GM12875 (cell line): ENCODE data around the gene MAB21L4.

Experiments
- H3K4me3 ChIP-seq: one replicate; pipeline ENCODE4 v1.5.1; 2011; ENCODE audit warnings: low read depth, low read length, control low read depth
- TF ChIP-seq, protein P1 (sequence below): IDR thresholded peaks from 2 replicates; pipeline ENCODE4 v1.5.1; 2011; ENCODE audit warnings: low read depth, mild to moderate bottlenecking, control low read depth, inconsistent platforms, low read length, moderate library complexity, borderline replicate concordance; ENCODE audit not compliant: insufficient read depth

MAB21L4 gene

DNA sequence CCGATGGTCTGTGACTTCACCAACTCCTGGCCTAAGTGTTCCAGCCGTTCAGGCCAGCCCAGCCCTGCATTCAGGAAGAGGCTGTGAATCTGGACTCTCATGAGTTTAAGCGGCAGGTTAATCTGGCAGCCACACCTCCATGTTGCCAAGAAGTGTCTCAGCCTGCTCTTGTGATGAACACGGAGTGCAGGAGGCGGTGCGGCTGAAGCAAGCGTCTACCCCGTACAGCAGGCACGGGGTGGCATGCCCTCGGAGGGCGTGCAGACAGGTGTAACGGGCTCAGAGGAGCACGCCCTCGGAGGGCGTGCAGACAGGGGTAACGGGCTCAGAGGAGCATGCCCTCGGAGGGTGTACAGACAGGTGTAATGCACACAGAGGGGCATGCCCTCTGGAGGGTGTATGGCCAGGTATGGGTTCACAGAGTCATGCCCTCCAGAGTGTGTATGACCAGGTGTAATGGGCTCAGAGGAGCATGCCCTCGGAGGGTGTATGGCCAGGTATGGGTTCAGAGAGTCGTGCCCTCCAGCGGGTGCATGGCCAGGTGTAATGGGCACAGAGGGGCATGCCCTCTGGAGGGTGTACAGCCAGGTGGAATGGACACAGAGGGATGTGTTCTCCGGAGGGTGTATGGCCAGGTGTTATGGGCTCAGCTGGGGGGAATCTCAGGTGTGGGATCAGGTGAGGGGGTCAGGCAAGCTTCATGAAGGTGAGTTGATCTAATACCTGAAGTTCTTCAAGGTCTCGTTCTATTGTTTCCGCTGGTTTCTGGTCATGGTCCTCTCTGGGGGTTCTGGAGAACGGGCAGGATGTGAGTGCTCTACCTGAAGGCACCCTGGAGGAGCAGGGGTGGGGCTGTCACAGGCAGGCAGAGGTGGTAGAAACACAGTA lies 32.8 kb upstream of the MAB21L4 start:
- TF ChIP-seq, protein P1, sequence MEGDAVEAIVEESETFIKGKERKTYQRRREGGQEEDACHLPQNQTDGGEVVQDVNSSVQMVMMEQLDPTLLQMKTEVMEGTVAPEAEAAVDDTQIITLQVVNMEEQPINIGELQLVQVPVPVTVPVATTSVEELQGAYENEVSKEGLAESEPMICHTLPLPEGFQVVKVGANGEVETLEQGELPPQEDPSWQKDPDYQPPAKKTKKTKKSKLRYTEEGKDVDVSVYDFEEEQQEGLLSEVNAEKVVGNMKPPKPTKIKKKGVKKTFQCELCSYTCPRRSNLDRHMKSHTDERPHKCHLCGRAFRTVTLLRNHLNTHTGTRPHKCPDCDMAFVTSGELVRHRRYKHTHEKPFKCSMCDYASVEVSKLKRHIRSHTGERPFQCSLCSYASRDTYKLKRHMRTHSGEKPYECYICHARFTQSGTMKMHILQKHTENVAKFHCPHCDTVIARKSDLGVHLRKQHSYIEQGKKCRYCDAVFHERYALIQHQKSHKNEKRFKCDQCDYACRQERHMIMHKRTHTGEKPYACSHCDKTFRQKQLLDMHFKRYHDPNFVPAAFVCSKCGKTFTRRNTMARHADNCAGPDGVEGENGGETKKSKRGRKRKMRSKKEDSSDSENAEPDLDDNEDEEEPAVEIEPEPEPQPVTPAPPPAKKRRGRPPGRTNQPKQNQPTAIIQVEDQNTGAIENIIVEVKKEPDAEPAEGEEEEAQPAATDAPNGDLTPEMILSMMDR, result no peak
- no peak overlapping the region for H3K4me3 ChIP-seq

DNA sequence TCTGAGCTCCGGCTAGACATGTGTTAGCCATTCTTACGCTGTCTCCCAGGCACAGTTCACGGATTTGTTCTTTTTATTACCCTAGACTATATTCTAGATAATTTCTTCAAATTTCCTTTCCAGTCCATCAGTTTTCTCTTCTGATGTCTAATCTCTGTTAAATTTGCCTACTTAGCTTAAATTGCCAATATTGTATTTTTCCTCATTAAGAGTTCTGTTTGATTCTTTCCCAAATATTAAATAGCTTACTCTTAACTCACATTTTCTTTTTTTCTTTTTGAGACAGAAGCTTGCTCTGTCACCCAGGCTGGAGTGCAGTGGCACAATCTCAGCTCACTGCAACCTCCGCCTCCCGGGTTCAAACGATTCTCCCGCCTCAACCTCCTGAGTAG lies 31.4 kb upstream of the MAB21L4 start:
- TF ChIP-seq, protein P1, result no peak
- H3K4me3 ChIP-seq, result no peak overlapping the region

DNA sequence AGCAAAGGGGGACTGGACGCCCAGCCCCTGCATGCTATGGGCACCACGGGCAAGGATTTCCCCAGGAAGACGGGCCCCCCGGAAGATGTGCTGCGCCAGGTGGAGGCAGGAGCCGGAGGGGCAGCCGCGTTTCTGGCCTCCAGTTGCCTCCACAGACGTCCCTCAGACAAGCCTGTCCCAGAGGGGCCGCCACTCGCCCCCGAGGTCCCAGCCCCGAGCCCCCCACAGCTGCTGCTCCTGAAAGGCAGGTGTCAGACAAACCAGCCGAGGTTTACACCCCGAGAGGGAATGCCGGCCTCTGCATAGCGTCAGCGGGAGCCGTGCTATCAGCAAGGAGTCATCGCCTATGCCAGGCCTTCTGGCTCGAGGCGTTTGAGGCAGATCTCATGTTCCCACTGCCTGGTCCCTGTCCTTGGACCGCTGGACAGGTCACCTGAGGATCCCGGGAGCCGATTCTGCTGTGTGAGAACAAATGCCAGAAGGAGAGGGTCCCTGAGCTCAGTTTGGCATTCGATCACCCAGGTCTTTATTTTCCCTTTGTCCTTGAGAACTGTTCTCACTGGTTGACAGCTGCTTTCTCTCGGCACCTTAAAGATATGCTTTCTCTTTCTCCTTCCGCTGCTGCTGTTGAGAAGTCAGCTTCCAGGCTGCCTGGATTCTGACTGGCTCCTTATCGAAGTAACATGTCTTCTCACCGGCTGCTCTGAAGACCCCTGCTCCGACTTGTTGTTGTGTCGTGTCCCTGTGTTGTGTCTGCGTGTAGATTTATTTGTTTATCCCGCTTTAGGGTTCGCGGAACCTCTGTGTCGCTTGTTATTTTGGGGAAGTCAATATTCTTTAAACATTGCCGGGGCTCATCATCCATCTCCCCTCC lies 30.8 kb upstream of the MAB21L4 start:
- no peak overlapping the region for H3K4me3 ChIP-seq
- TF ChIP-seq, protein P1, result no peak

DNA sequence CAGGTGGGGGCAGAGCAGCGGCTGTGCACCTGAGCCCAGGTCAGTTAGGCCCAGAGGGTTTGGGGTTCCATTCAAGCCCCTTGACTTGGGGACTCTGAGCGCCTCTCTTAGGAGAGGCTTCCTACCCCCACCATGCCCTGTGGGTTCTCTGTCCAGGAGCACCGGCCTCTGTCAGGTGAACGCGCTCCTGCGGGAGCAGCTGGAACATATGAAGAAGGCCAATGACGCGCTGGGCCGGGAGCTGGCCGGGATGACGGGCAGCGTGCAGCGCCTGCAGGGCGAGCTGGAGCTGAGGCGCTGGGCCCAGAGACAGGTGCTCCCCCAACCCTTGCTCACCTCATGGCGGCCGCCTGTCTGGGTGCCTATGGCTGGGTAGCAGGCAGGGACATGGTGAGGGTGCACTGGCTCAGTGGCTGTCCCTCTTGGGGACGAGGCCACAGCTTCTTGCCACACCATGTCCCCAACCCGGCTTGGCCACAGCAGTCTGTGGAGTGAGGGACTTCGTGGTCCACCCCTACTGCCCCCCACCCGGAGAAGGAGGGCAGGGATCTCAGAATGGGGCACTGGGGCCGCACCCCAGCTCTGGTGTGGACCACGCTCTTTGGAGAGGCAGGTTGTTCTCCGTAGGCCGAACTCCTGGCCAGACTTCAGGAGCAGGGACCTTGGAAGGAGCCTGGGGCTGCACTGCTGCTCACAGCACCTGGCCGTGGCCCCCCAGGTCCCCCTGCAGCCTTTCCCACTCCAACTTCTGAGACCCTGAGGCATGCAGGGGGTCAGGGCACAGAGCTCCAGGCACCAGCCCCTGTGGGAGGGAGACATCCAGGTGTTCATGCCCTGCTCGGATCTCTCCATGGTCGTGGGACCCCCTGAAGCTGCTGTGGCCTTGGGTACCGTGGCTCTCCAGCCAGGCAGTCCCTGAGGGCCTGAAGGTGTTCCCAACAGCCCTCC lies 29.9 kb upstream of the MAB21L4 start:
- H3K4me3 ChIP-seq, result no peak overlapping the region
- TF ChIP-seq, protein P1, result no peak

DNA sequence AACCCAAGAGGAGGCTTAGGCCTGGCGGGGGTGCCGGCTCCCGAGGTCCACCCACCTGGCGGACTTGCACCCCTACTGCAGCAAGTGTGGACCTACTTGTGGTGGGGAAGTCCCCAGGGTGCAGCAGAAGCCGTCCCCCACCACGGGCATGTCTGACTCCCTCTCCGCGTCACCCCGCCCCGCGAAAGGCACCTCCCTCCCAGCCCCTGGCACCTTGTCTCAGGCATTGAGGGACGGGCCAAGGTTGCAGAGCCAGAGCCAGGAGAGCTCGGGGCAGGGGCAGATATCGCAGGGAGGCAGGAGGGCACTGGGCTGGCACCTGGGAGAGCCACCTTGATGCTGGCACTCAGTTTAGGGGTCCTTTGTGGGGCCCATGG lies 29.2 kb upstream of the MAB21L4 start:
- no peak overlapping the region for H3K4me3 ChIP-seq
- TF ChIP-seq, protein P1, result no peak

DNA sequence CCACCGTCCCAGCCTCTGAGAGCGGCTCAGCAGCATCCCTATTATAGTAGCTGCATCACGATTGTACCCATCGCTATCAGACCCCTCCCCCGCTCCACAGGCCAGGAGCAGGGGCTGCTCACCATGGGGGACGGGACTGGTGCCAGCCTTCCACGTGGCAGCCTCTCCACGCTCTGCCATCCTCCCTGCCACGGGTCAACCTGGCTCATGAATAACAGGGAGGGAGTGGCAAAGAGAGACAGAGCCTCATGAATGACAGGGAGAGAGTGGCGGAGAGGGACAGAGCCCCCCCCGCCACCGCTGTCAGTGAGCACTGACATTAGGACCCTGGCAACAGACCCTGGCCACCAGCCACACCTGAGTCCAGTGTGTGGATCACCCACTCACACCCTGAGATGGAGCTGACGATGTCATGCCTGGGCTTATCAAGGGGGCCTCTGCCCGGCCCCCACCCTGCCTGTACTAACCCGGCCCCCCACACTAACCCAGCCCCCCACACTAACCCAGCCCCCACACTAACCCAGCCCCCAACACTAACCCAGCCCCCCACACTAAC lies 27.1 kb upstream of the MAB21L4 start:
- TF ChIP-seq, protein P1, result no peak
- H3K4me3 ChIP-seq, result no peak overlapping the region
